ENCODE measurements around the gene SV2C.
"Not testable (repeated sequence)": the region's sequence is repeated elsewhere in the genome, so short reads cannot be mapped to it uniquely, and the experiment has no call there.

The SV2C gene

GRCh38 chr5:76303921-76304320 is 220.7 kb downstream of the SV2C start:
- no peak overlapping the region for H3K27ac ChIP-seq
- TF ChIP-seq ZFX (IDR thresholded peaks at IDR 0.05) (no peak), CTCF (conservative IDR thresholded peaks at IDR 0.05) (no peak)

GRCh38 chr5:76305269-76305668 is 222.1 kb downstream of the SV2C start:
- no peak overlapping the region for H3K27ac ChIP-seq
- TF ChIP-seq ZFX (IDR thresholded peaks at IDR 0.05) (no peak), CTCF (conservative IDR thresholded peaks at IDR 0.05) (no peak)

GRCh38 chr5:76305775-76306174 is 222.6 kb downstream of the SV2C start:
- H3K27ac ChIP-seq, result no peak overlapping the region
- TF ChIP-seq CTCF (conservative IDR thresholded peaks at IDR 0.05) (no peak), ZFX (IDR thresholded peaks at IDR 0.05) (no peak)

GRCh38 chr5:76310208-76310607 is 227.0 kb downstream of the SV2C start:
- TF ChIP-seq CTCF (conservative IDR thresholded peaks at IDR 0.05), result no peak
- no peak overlapping the region for H3K27ac ChIP-seq

- TF ChIP-seq CTCF (conservative IDR thresholded peaks at IDR 0.05) (no peak), ZFX (IDR thresholded peaks at IDR 0.05) (no peak)
- H3K27ac ChIP-seq, result no peak overlapping the region
Observed at GRCh38 chr5:76312783-76313182, 229.6 kb downstream of the SV2C start.

- no peak overlapping the region for H3K27ac ChIP-seq
Observed at GRCh38 chr5:76314643-76315042, 231.5 kb downstream of the SV2C start.

GRCh38 chr5:76319673-76320072 is 236.5 kb downstream of the SV2C start:
- TF ChIP-seq ZFX (IDR thresholded peaks at IDR 0.05) (no peak), CTCF (conservative IDR thresholded peaks at IDR 0.05) (no peak)

More at GRCh38 chr5:76314643-76315042, 231.5 kb downstream of the SV2C start:
- no peak for TF ChIP-seq CTCF (conservative IDR thresholded peaks at IDR 0.05)
- TF ChIP-seq ZFX (IDR thresholded peaks at IDR 0.05), result no peak

GRCh38 chr5:76323494-76323893 is 240.3 kb downstream of the SV2C start:
- H3K27ac ChIP-seq, result not testable (repeated sequence)

More at GRCh38 chr5:76319673-76320072, 236.5 kb downstream of the SV2C start:
- H3K27ac ChIP-seq, result no peak overlapping the region
